Esophagus (tissue), 2 donors: Measurements from ENCODE around the gene CDH11. TPM values are rescaled to one million over a fixed set of nuclear protein-coding genes. Genes with fewer than 3 reads are reported as not detected.

ENCODE experiments used
- H3K27ac ChIP-seq, 2 donors: one replicate each; pipeline ENCODE4 v1.5.1; 2013; ENCODE audit warnings: low read depth in 2 of 2, mild to moderate bottlenecking in 2 of 2, inconsistent platforms in 1 of 2, low read length in 1 of 2, moderate library complexity in 1 of 2
- H3K27me3 ChIP-seq, 2 donors: one replicate each; pipeline ENCODE4 v1.6.1; 2013; ENCODE audit warnings: low read length in 2 of 2, control low read depth in 1 of 2, mild to moderate bottlenecking in 1 of 2; ENCODE audit not compliant: insufficient read depth in 2 of 2, control insufficient read depth in 1 of 2
- H3K36me3 ChIP-seq, 2 donors: one replicate each; pipeline ENCODE4 v1.6.1; 2013; ENCODE audit warnings: low read length in 1 of 2; ENCODE audit not compliant: control insufficient read depth in 2 of 2, insufficient read depth in 2 of 2
- H3K4me1 ChIP-seq, 2 donors: one replicate each; pipeline ENCODE4 v1.6.1; 2013; ENCODE audit warnings: low read length in 1 of 2; ENCODE audit not compliant: control insufficient read depth in 2 of 2, insufficient read depth in 2 of 2
- H3K4me3 ChIP-seq, 2 donors: one replicate each; pipeline ENCODE4 v1.5.1; 2013; ENCODE audit warnings: low read length in 2 of 2, mild to moderate bottlenecking in 2 of 2, low read depth in 1 of 2, moderate library complexity in 1 of 2
- H3K9me3 ChIP-seq, 2 donors: one replicate each; pipeline ENCODE4 v1.6.1; 2013; ENCODE audit warnings: mild to moderate bottlenecking in 2 of 2, low read depth in 1 of 2, low read length in 1 of 2, moderate library complexity in 1 of 2; ENCODE audit not compliant: control insufficient read depth in 2 of 2, insufficient read depth in 1 of 2
- WGBS, 2 donors: extraction: QIAGEN DNeasy Blood & Tissue Kit; methylation state at CpG; one replicate each; pipeline ENCODE4 v1.1.7; 2013; 5-methylcytosine and 5-hydroxymethylcytosine counted together
- polyA plus RNA-seq, 2 donors: library from polyadenylated mRNA; stranded (reverse); fragments of 200-250 nt; gene quantifications; one replicate each; pipeline ENCODE4 v1.2.3, GENCODE V29; 2013
- donor health status: healthy with polysubstance abuse.
- donor health status: Bipolar disorder and iron deficiency.

The CDH11 gene
- polyA plus RNA-seq, 2 donors, result 0.28 to 0.91 TPM

- WGBS, 2 donors, result 72 to 77% methylated on average over 11 of the region's 11 CpGs
- Histone ChIP-seq H3K27me3 (no peaks in the 10 kb centered on the region), H3K27ac (no peak overlapping the region)
These were observed 140.1 kb downstream of the CDH11 start for GRCh38 chr16:64981568-64982281.

GRCh38 chr16:64977206-64977920 is 144.5 kb downstream of the CDH11 start:
- Histone ChIP-seq H3K36me3 (no peaks in the 10 kb centered on the region), H3K9me3 (no peaks in the 10 kb centered on the region), H3K4me3 (no peak overlapping the region), H3K27ac (no peak overlapping the region), H3K4me1 (no peaks in the 10 kb centered on the region), H3K27me3 (no peaks in the 10 kb centered on the region)
- WGBS, 2 donors, result 69 to 73% methylated on average over 4 of the region's 4 CpGs

More at GRCh38 chr16:64981568-64982281, 140.1 kb downstream of the CDH11 start:
- Histone ChIP-seq H3K4me1 (no peaks in the 10 kb centered on the region), H3K36me3 (no peaks in the 10 kb centered on the region), H3K9me3 (no peaks in the 10 kb centered on the region), H3K4me3 (no peak overlapping the region)

GRCh38 chr16:64975821-64976220 is 146.0 kb downstream of the CDH11 start:
- Histone ChIP-seq H3K27me3 (no peaks in the 10 kb centered on the region), H3K27ac (no peak overlapping the region), H3K4me3 (no peak overlapping the region), H3K9me3 (no peaks in the 10 kb centered on the region), H3K36me3 (no peaks in the 10 kb centered on the region), H3K4me1 (no peaks in the 10 kb centered on the region)
- WGBS, 2 donors, result 77 to 93% methylated on average over 1 of the region's 1 CpG

- Histone ChIP-seq H3K36me3 (no peaks in the 10 kb centered on the region), H3K27ac (no peak overlapping the region), H3K9me3 (no peaks in the 10 kb centered on the region), H3K4me1 (no peaks in the 10 kb centered on the region), H3K27me3 (no peaks in the 10 kb centered on the region), H3K4me3 (no peak overlapping the region)
- whole genome bisulfite sequencing, 2 donors, result 92 to 93% methylated on average over 2 of the region's 2 CpGs
These were observed 147.5 kb downstream of the CDH11 start for GRCh38 chr16:64974381-64974780.

- H3K36me3 ChIP-seq, result no peaks in the 10 kb centered on the region
- H3K4me1 ChIP-seq, result no peaks in the 10 kb centered on the region
- H3K9me3 ChIP-seq, result no peaks in the 10 kb centered on the region
- no peak overlapping the region for H3K4me3 ChIP-seq
- H3K27me3 ChIP-seq, result no peaks in the 10 kb centered on the region
- H3K27ac ChIP-seq, result no peak overlapping the region
- 59 to 79% methylated on average over 2 of the region's 2 CpGs for whole genome bisulfite sequencing, 2 donors
These were observed 148.7 kb downstream of the CDH11 start for GRCh38 chr16:64973171-64973570.

- Histone ChIP-seq H3K27ac (no peak overlapping the region), H3K4me3 (no peak overlapping the region), H3K4me1 (no peaks in the 10 kb centered on the region), H3K27me3 (no peaks in the 10 kb centered on the region), H3K36me3 (no peaks in the 10 kb centered on the region), H3K9me3 (no peaks in the 10 kb centered on the region)
- WGBS, 2 donors, result 71 to 88% methylated on average over 4 of the region's 4 CpGs
These were observed 150.7 kb downstream of the CDH11 start for GRCh38 chr16:64971171-64971570.

GRCh38 chr16:64969221-64969620 is 152.6 kb downstream of the CDH11 start:
- 70 to 84% methylated on average over 1 of the region's 1 CpG for WGBS, 2 donors
- H3K4me3 ChIP-seq, result no peak overlapping the region
- H3K27me3 ChIP-seq, result no peaks in the 10 kb centered on the region
- no peaks in the 10 kb centered on the region for H3K36me3 ChIP-seq
- H3K27ac ChIP-seq, result no peak overlapping the region
- no peaks in the 10 kb centered on the region for H3K4me1 ChIP-seq
- H3K9me3 ChIP-seq, result no peaks in the 10 kb centered on the region

GRCh38 chr16:64968539-64968938 is 153.3 kb downstream of the CDH11 start:
- Histone ChIP-seq H3K27ac (no peak overlapping the region), H3K9me3 (no peaks in the 10 kb centered on the region), H3K4me3 (no peak overlapping the region), H3K4me1 (no peaks in the 10 kb centered on the region), H3K36me3 (no peaks in the 10 kb centered on the region), H3K27me3 (no peaks in the 10 kb centered on the region)
- 69 to 70% methylated on average over 6 of the region's 6 CpGs for WGBS, 2 donors

- Histone ChIP-seq H3K4me3 (no peak overlapping the region), H3K9me3 (no peaks in the 10 kb centered on the region), H3K27me3 (no peaks in the 10 kb centered on the region), H3K36me3 (no peaks in the 10 kb centered on the region), H3K4me1 (no peaks in the 10 kb centered on the region), H3K27ac (no peak overlapping the region)
- WGBS, 2 donors, result 56% methylated on average over 3 of the region's 3 CpGs
These were observed 157.7 kb downstream of the CDH11 start for GRCh38 chr16:64964126-64964540.

- Histone ChIP-seq H3K27me3 (no peaks in the 10 kb centered on the region), H3K4me3 (no peak overlapping the region), H3K9me3 (no peaks in the 10 kb centered on the region), H3K27ac (no peak overlapping the region), H3K4me1 (no peaks in the 10 kb centered on the region), H3K36me3 (no peaks in the 10 kb centered on the region)
- 57 to 66% methylated on average over 2 of the region's 2 CpGs for WGBS, 2 donors
These were observed 159.1 kb downstream of the CDH11 start for GRCh38 chr16:64962786-64963185.
